Coronary artery (tissue), 2 donors: ENCODE measurements around the gene CD84.

Experiments
- DNase-seq: peaks from one replicate; pipeline ENCODE4 v3.0.0-alpha.2; 2017; ENCODE audit warnings: low spot score
- H3K27ac ChIP-seq, 2 donors: fragments of 200-600 bp; sonication (generic); one replicate each; pipeline ENCODE4 v1.5.1; 2016 to 2019
- H3K4me3 ChIP-seq: fragments of 200-600 bp; sonication (generic); 2 replicates; pipeline ENCODE4 v1.5.1; 2016; ENCODE audit warnings: mild to moderate bottlenecking, moderate library complexity
- CTCF ChIP-seq: fragments of 200-600 bp; sonication (generic); IDR thresholded peaks from one replicate; pipeline ENCODE4 v1.5.1; 2019; ENCODE audit warnings: antibody characterized with exemption

CD84 gene

GRCh38 chr1:160580221-160580812 is 1.0 kb upstream of the CD84 start:
- Histone ChIP-seq H3K4me3 (no peak overlapping the region), H3K27ac (no peak overlapping the region)
- DNase-seq = no peak
- no peak for TF ChIP-seq CTCF

GRCh38 chr1:160578525-160579191 is 638 bp downstream of the CD84 start:
- no peak for DNase-seq
- peak overlapping the region; percentile 47 for H3K4me3 ChIP-seq
- no peak for TF ChIP-seq CTCF
- H3K27ac ChIP-seq = peak overlapping the region in 1 of 2 donors; percentile 43

DNA sequence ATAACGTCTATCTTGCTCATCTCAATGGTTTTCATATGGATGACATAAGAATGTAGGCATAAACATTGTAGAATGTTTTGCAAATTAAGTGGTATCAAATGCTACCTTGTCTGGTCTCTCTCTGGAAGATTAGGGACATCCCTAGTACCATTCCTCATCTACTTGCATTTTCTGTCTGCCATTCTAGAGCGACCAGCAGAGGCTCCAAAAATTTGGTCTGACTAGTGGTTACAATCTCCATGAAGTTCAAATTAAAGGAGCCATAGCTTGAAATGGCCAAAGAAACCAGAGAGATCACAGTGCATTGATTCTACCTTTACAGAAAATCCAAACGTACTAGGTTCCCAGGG is 1.1 kb downstream of the CD84 start:
- Histone ChIP-seq H3K27ac (peak overlapping the region in 1 of 2 donors; percentile 43), H3K4me3 (peak overlapping the region; percentile 47)
- no peak for TF ChIP-seq CTCF
- DNase-seq = no peak

- no peak for TF ChIP-seq CTCF
- Histone ChIP-seq H3K27ac (peak overlapping the region in 1 of 2 donors; percentile 3), H3K4me3 (peak overlapping the region; percentile 47)
- DNase-seq = no peak
Observed at GRCh38 chr1:160577671-160578070, 1.6 kb downstream of the CD84 start.

GRCh38 chr1:160576884-160577283 is 2.4 kb downstream of the CD84 start:
- DNase-seq = no peak
- Histone ChIP-seq H3K4me3 (no peak overlapping the region), H3K27ac (peak overlapping the region in 1 of 2 donors; percentile 3)
- no peak for TF ChIP-seq CTCF

GRCh38 chr1:160576390-160576789 is 2.9 kb downstream of the CD84 start:
- TF ChIP-seq CTCF = no peak
- no peak for DNase-seq
- Histone ChIP-seq H3K27ac (peak overlapping the region in 1 of 2 donors; percentile 75), H3K4me3 (no peak overlapping the region)

DNA sequence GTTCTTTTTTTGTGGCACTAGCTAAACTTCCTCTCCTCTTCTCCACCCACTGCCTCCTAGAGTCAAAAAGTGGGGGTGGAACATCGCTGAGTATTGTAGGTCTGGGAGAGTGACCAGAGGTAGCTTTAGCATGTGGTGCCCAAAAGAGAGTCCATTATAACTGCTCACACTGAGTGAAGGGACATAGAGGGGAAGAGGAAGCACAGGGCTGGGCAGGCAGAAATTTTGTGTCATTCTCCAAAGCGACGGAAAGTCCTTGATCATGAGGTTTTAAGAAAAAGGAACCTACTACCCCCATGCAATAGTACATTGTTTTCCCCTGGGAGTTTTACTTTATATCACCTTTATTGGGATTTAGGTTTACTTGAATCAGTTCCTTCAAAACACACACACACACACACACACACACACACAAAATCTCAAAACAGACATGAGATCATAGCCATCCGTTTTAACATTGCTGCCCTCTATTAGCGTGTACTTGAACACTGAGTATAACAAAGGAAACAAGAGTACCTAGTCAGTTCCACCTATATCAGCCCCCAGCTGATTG is 4.1 kb downstream of the CD84 start:
- Histone ChIP-seq H3K27ac (peak overlapping the region in 1 of 2 donors; percentile 75), H3K4me3 (no peak overlapping the region)
- no peak for TF ChIP-seq CTCF
- DNase-seq = no peak
